HepG2 (cell line): ENCODE measurements around the gene PROX2. TPM values are rescaled to one million over a fixed set of nuclear protein-coding genes. Genes with fewer than 3 reads are reported as not detected.

Experiments used
- ATAC-seq: fragments of 200-7000 bp; cut with Tn5 transposase; 3 replicates; pipeline ENCODE4 v1.9.1; 2020; ENCODE audit warnings: mild to moderate bottlenecking, moderate library complexity
- BruUV-seq: library from RNA; stranded (reverse); fragments of 400-500 nt; replicated peaks from 2 replicates; lab custom pipeline; 2021; lab: Mats Ljungman, UMichigan
- CTCF ChIA-PET: fragments of 300-600 bp; formaldehyde crosslinking; extraction: SDS; loops from one replicate; lab custom pipeline; 2021; ENCODE audit warnings: low total read pairs, inconsistent platforms, low intra/inter-chr PET ratio; lab: Yijun Ruan, JAX
- POLR2A ChIA-PET: fragments of 350-600 bp; sonication (Branson Sonifier 250); formaldehyde crosslinking; loops from one replicate; lab custom pipeline; 2020; ENCODE audit warnings: antibody characterized with exemption, inconsistent platforms; lab: Yijun Ruan, JAX
- DNase-seq: peaks from one replicate; pipeline ENCODE4 v3.0.0-alpha.2; 2015; ENCODE audit warnings: low spot score
- FAIRE-seq: peaks from 3 replicates; lab custom pipeline; 2011; peaks lifted over from hg19 to GRCh38; lab: Jason Lieb, UNC
- H2AFZ ChIP-seq: one replicate; pipeline ENCODE4 v1.6.1; 2011; ENCODE audit warnings: low read length, inconsistent platforms
- H3K27ac ChIP-seq: fragments of 300-600 bp; 3 replicates; pipeline ENCODE4 v1.8.0; 2011; ENCODE audit warnings: mixed run types, mild to moderate bottlenecking, mixed read lengths, low read length, inconsistent platforms; ENCODE audit not compliant: insufficient read depth; ENCODE audit errors: extremely low read length
- H3K27me3 ChIP-seq, 2 experiments: fragments of 200-600 bp in 1 of 2; 2 replicates in 1 of 2; 3 replicates in 1 of 2; pipeline versions ENCODE4 v1.6.0 to v1.8.0; 2011; ENCODE audit warnings: low read length in 2 of 2, mild to moderate bottlenecking in 2 of 2, moderate library complexity in 2 of 2, inconsistent platforms in 1 of 2; ENCODE audit not compliant: insufficient read depth in 2 of 2, control insufficient read depth in 1 of 2
- H3K36me3 ChIP-seq, 2 experiments: fragments of 200-600 bp in 1 of 2; replicated peaks in 1 of 2; 2 replicates in 1 of 2; 3 replicates in 1 of 2; pipeline versions ENCODE4 v1.5.1 to v1.8.0; 2011; ENCODE audit warnings: low read length in 2 of 2, inconsistent platforms in 1 of 2; ENCODE audit not compliant: insufficient read depth in 2 of 2, control insufficient read depth in 1 of 2
- H3K4me1 ChIP-seq: 2 replicates; pipeline ENCODE4 v1.5.1; 2012; ENCODE audit warnings: low read length, inconsistent platforms; ENCODE audit not compliant: insufficient read depth
- H3K4me2 ChIP-seq: 2 replicates; pipeline ENCODE4 v1.6.0; 2011; ENCODE audit warnings: low read depth, low read length, inconsistent platforms
- H3K4me3 ChIP-seq, 3 experiments: fragments of 200-600 bp in 1 of 3; sonication (generic), shearing (Covaris generic) in 1 of 3; replicated peaks in 1 of 3; 2 replicates each; pipeline ENCODE4 v1.5.1; 2011 to 2016; ENCODE audit warnings: low read length in 3 of 3, inconsistent platforms in 2 of 3, low read depth in 2 of 3, mild to moderate bottlenecking in 2 of 3, control low read depth in 1 of 3, mixed read lengths in 1 of 3; ENCODE audit not compliant: insufficient read depth in 1 of 3
- H3K79me2 ChIP-seq: one replicate; pipeline ENCODE4 v1.6.1; 2011; ENCODE audit warnings: low read length, inconsistent platforms; ENCODE audit not compliant: insufficient read depth
- H3K9ac ChIP-seq: 2 replicates; pipeline ENCODE4 v1.6.0; 2011; ENCODE audit warnings: mild to moderate bottlenecking, low read depth, low read length, inconsistent platforms; ENCODE audit not compliant: insufficient read depth
- H3K9me3 ChIP-seq: 2 replicates; pipeline ENCODE4 v1.5.1; 2012; ENCODE audit warnings: mild to moderate bottlenecking, low read length
- H4K20me1 ChIP-seq: 2 replicates; pipeline ENCODE4 v1.6.0; 2011; ENCODE audit warnings: inconsistent platforms, mild to moderate bottlenecking, low read length, moderate library complexity; ENCODE audit not compliant: insufficient read depth
- ARNT2 ChIP-seq: sonication (generic); formaldehyde crosslinking; IDR thresholded peaks from 2 replicates; pipeline ENCODE4 v1.8.0; 2022; ENCODE audit warnings: mild to moderate bottlenecking, low read depth, missing genetic modification reagents, moderate library complexity
- ATM ChIP-seq: fragments of 450-650 bp; IDR thresholded peaks from 2 replicates; pipeline ENCODE4 v1.7.1; 2017; ENCODE audit warnings: mild to moderate bottlenecking, borderline replicate concordance
- CEBPG ChIP-seq: IDR thresholded peaks from 2 replicates; pipeline ENCODE4 v1.6.1; 2016
- GATA4 ChIP-seq: sonication (generic); IDR thresholded peaks from 2 replicates; pipeline ENCODE4 v1.6.1; 2016; ENCODE audit warnings: antibody characterized with exemption, low read depth, borderline replicate concordance
- HNF4G ChIP-seq, 2 experiments: sonication (generic) in 1 of 2; formaldehyde crosslinking in 1 of 2; IDR thresholded peaks; 2 replicates each; pipeline versions ENCODE4 v1.4.0 to v1.6.1; 2011 to 2020; ENCODE audit warnings: borderline replicate concordance in 2 of 2, low read depth in 2 of 2, mild to moderate bottlenecking in 2 of 2, low read length in 1 of 2, missing genetic modification reagents in 1 of 2, moderate library complexity in 1 of 2
- JUNB ChIP-seq: sonication (generic); formaldehyde crosslinking; IDR thresholded peaks from 2 replicates; pipeline ENCODE4 v1.8.0; 2022; ENCODE audit warnings: missing genetic modification reagents, mild to moderate bottlenecking, borderline replicate concordance
- MIXL1 ChIP-seq: IDR thresholded peaks from 2 replicates; pipeline ENCODE4 v1.6.1; 2016
- MXD3 ChIP-seq: IDR thresholded peaks from 2 replicates; pipeline ENCODE4 v1.6.1; 2016; ENCODE audit warnings: mild to moderate bottlenecking, missing biosample characterization, missing genetic modification reagents
- MXI1 ChIP-seq: IDR thresholded peaks from 3 replicates; pipeline ENCODE4 v1.6.1; 2012; ENCODE audit warnings: low read depth, low read length, inconsistent platforms, borderline replicate concordance
- NR3C1 ChIP-seq: sonication (generic); formaldehyde crosslinking; IDR thresholded peaks from 2 replicates; pipeline ENCODE4 v1.4.0; 2020; ENCODE audit warnings: missing genetic modification reagents
- PHF5A ChIP-seq: IDR thresholded peaks from one replicate; pipeline ENCODE4 v1.6.1; 2018; ENCODE audit warnings: low read depth, missing genetic modification reagents; ENCODE audit not compliant: unreplicated experiment
- ZBTB1 ChIP-seq: sonication (generic); formaldehyde crosslinking; IDR thresholded peaks from 2 replicates; pipeline ENCODE4 v1.4.0; 2020; ENCODE audit warnings: missing genetic modification reagents, borderline replicate concordance
- ZBTB37 ChIP-seq: sonication (generic); formaldehyde crosslinking; IDR thresholded peaks from 2 replicates; pipeline ENCODE4 v1.4.0; 2020; ENCODE audit warnings: mild to moderate bottlenecking, missing genetic modification reagents
- ZNF24 ChIP-seq: fragments of 450-650 bp; IDR thresholded peaks from 2 replicates; pipeline ENCODE4 v1.6.1; 2017; ENCODE audit warnings: antibody characterized with exemption, mild to moderate bottlenecking
- ZNF3 ChIP-seq: IDR thresholded peaks from 2 replicates; pipeline ENCODE4 v1.7.0; 2017; ENCODE audit warnings: inconsistent platforms
- ZNF317 ChIP-seq: sonication (generic); formaldehyde crosslinking; IDR thresholded peaks from 2 replicates; pipeline ENCODE4 v1.5.0; 2020; ENCODE audit warnings: mild to moderate bottlenecking, missing genetic modification reagents
- ZNF33A ChIP-seq: sonication (generic); formaldehyde crosslinking; IDR thresholded peaks from 2 replicates; pipeline ENCODE4 v1.5.1; 2020; ENCODE audit warnings: missing genetic modification reagents, mild to moderate bottlenecking, moderate library complexity, borderline replicate concordance
- ZNF549 ChIP-seq: sonication (generic); formaldehyde crosslinking; IDR thresholded peaks from 2 replicates; pipeline ENCODE4 v1.5.0; 2020; ENCODE audit warnings: missing genetic modification reagents
- ZSCAN21 ChIP-seq: sonication (generic); formaldehyde crosslinking; IDR thresholded peaks from 2 replicates; pipeline ENCODE4 v1.8.0; 2022; ENCODE audit warnings: mild to moderate bottlenecking, missing genetic modification reagents, moderate library complexity, borderline replicate concordance
- WGBS: methylation state at CpG from one replicate; pipeline ENCODE4 v1.1.6; 2017; ENCODE audit warnings: low lambda C conversion rate; 5-methylcytosine and 5-hydroxymethylcytosine counted together
- in situ Hi-C: cut with HindIII; loops from 2 replicates; pipeline ENCODE4 v1.10.0; 2017; ENCODE audit warnings: low pct_unique_long_range_greater_than_20kb; ENCODE audit not compliant: extremely low pct_ligation_motif_present
- intact Hi-C: fragments of 100-400 bp; cut with micrococcal nuclease; formaldehyde crosslinking; loops from one replicate; pipeline ENCODE4 v1.10.0; 2022; ENCODE audit not compliant: unreplicated experiment
- polyA plus RNA-seq, 8 experiments: library from polyadenylated mRNA; depleted of rRNA in 3 of 8; stranded (reverse) in 7 of 8; unstranded in 1 of 8; fragments of >200 nt; fragmentation: Illumina TruSeq in 4 of 8; extraction: Trizol in 4 of 8; gene quantifications; 2 replicates each; pipeline versions ENCODE4 v1.2.1 to v1.2.3, GENCODE V29; 2011 to 2016; ENCODE audit warnings: low read depth in 4 of 8, missing spikeins in 1 of 8, mixed read lengths in 1 of 8; ENCODE audit not compliant: insufficient read depth in 1 of 8
- total RNA-seq, 5 experiments: library from RNA; depleted of rRNA; stranded (reverse); fragments of >200 nt; fragmentation: Illumina TruSeq; extraction: Trizol; gene quantifications; 2 replicates each; pipeline ENCODE4 v1.2.3, GENCODE V29; 2016; ENCODE audit warnings: low read depth in 1 of 5
- TF ChIP-seq, protein P1 (sequence below): sonication (generic); formaldehyde crosslinking; conservative IDR thresholded peaks from 2 replicates; pipeline ENCODE4 v1.8.0; 2022; ENCODE audit warnings: mild to moderate bottlenecking, moderate library complexity, missing genetic modification reagents
- TF ChIP-seq, protein P2 (sequence below): sonication (generic); formaldehyde crosslinking; IDR thresholded peaks from 2 replicates; pipeline ENCODE4 v1.5.1; 2020; ENCODE audit warnings: missing genetic modification reagents, mild to moderate bottlenecking, borderline replicate concordance

The PROX2 gene
- total and polyA plus RNA-seq, 2 of the 13 experiments (the other 11 are each of a cell fraction or from before 2014, with no cell fraction given) = not detected

DNA sequence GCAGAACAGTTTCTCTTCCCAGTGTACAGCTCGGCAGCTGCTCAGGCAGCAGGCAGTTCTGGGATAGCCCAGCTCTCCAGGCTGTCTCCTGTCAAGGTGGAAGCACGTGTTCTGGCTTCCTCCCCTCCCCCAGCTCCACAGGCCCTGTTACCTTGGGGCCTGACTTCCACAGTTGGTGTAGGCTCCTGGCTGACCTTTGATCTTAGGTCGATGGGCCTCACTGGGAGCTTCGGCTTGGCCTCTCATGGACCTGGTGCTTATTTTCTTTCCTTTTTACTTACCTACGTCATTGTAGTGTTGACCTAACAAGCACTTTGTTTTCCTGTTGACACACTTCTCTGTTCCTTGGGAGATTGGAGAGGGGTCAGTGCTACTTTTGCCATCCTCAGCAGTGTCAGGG, 22.7 kb upstream of the PROX2 start (continued):
- no peak for TF ChIP-seq ZNF317 (CRISPR knock-in tag)
- TF ChIP-seq MXD3 = peak; percentile 88; the same call in 1 of the 2 replicates
- TF ChIP-seq ARNT2 = peak; percentile 89
- TF ChIP-seq PHF5A (CRISPR knock-in tag) = peak; percentile 74
- TF ChIP-seq ZNF24 = no peak
- no peak for TF ChIP-seq ZBTB1
- peak; percentile 58; the same call in 1 of the 2 replicates for TF ChIP-seq MIXL1 (CRISPR knock-in tag)
- no peak for TF ChIP-seq JUNB (CRISPR knock-in tag)
- no peak for TF ChIP-seq ZNF549 (CRISPR knock-in tag)
- TF ChIP-seq MXI1 = peak; percentile 100
- TF ChIP-seq NR3C1 (CRISPR knock-in tag) = no peak

GRCh38 chr14:74898083-74898482, 22.1 kb upstream of the PROX2 start:
- H4K20me1 ChIP-seq = peaks cover 2% of the 10 kb centered on the region; the same call in 1 of the 2 replicates
- intact Hi-C loops (loop anchor here (2.0 kb wide), 1 partner anchor 17 kb away; the partner anchor contains the start of gene DLST), in situ Hi-C loops (no loop called here)
- no peak overlapping the region; a peak in 1 of 6 replicates for H3K4me3 ChIP-seq
- H3K79me2 ChIP-seq = no peaks in the 10 kb centered on the region
- peak overlapping the region; percentile 40 for H3K9ac ChIP-seq
- peaks cover 46% of the 10 kb centered on the region for H3K4me1 ChIP-seq
- DNase-seq (peak; percentile 59), FAIRE-seq (peak; percentile 86), ATAC-seq (peak; percentile 22)
- BruUV-seq = no TSS peak
- H3K27ac ChIP-seq = peak overlapping the region; percentile 73
- POLR2A ChIA-PET = interaction anchor here (0.9 to 6.2 kb wide), 10 partner anchors 10 to 53 kb away, joined by 3 to 84 read pairs (median 4); partner anchors contain the start of genes DLST, PROX2 and RPS6KL1
- WGBS = 5% methylated on average over 2 of the region's 2 CpGs
- no peaks in the 10 kb centered on the region for H3K27me3 ChIP-seq
- peak overlapping the region; percentile 37; the same call in 1 of the 2 replicates for H3K4me2 ChIP-seq
- no peak overlapping the region for H2AFZ ChIP-seq
- H3K9me3 ChIP-seq = no peaks in the 10 kb centered on the region
- peaks cover 54 to 86% of the 10 kb centered on the region in 2 experiments for H3K36me3 ChIP-seq
- CTCF ChIA-PET = no interaction called here
- TF ChIP-seq HNF4G (IDR thresholded peaks at IDR 0.05; ENCODE audit: borderline replicate concordance, low read depth, low read length) (peak; percentile 34; the same call in 1 of the 2 replicates), HNF4G (CRISPR knock-in tag; IDR thresholded peaks at IDR 0.05; ENCODE audit: borderline replicate concordance, low read depth) (no peak), ZBTB37 (no peak), ZNF3 (CRISPR knock-in tag) (0 out of 2 replicates have a peak, but pooled peaks have one; percentile 22), ZNF33A (CRISPR knock-in tag) (no peak), ZSCAN21 (no peak), ATM (no peak), GATA4 (no peak), CEBPG (CRISPR knock-in tag) (peak; percentile 44)
- TF ChIP-seq, protein P1, sequence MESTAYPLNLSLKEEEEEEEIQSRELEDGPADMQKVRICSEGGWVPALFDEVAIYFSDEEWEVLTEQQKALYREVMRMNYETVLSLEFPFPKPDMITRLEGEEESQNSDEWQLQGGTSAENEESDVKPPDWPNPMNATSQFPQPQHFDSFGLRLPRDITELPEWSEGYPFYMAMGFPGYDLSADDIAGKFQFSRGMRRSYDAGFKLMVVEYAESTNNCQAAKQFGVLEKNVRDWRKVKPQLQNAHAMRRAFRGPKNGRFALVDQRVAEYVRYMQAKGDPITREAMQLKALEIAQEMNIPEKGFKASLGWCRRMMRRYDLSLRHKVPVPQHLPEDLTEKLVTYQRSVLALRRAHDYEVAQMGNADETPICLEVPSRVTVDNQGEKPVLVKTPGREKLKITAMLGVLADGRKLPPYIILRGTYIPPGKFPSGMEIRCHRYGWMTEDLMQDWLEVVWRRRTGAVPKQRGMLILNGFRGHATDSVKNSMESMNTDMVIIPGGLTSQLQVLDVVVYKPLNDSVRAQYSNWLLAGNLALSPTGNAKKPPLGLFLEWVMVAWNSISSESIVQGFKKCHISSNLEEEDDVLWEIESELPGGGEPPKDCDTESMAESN (CRISPR knock-in tag) = no peak
- TF ChIP-seq, protein P2, sequence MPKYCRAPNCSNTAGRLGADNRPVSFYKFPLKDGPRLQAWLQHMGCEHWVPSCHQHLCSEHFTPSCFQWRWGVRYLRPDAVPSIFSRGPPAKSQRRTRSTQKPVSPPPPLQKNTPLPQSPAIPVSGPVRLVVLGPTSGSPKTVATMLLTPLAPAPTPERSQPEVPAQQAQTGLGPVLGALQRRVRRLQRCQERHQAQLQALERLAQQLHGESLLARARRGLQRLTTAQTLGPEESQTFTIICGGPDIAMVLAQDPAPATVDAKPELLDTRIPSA (CRISPR knock-in tag) = no peak
